Activated CD8-positive, alpha-beta memory T cell treated with anti-CD3 and anti-CD28 coated beads, Interleukin-2, amount 50 U/mL, for 4 hours (primary cell): Measurements from ENCODE around the gene FZD2.
"Not testable (repeated sequence)": the region's sequence is repeated elsewhere in the genome, so short reads cannot be mapped to it uniquely, and the experiment has no call there.

Experiments used
- DNase-seq: peaks from one replicate; pipeline ENCODE4 v3.0.0-alpha.2; 2020

FZD2 gene

GRCh38 chr17:44556832-44557606, at the start of gene FZD2:
Gene FZD2, plus strand, starts transcription at chr17:44557484. Its CDS starts 205 bp downstream, at chr17:44557689.
- DNase-seq: peak; percentile 47

- DNase-seq: not testable (repeated sequence)
These were observed 45.8 kb upstream of the FZD2 start for GRCh38 chr17:44511241-44512134.

- no peak for DNase-seq
These were observed 39.3 kb upstream of the FZD2 start for GRCh38 chr17:44518032-44518431.

GRCh38 chr17:44522883-44523671, 34.2 kb upstream of the FZD2 start:
- peak; percentile 51 for DNase-seq

GRCh38 chr17:44523672-44523972, 33.7 kb upstream of the FZD2 start:
- no peak for DNase-seq

- DNase-seq: no peak
These were observed 30.2 kb upstream of the FZD2 start for GRCh38 chr17:44527102-44527501.

GRCh38 chr17:44527954-44528353, 29.3 kb upstream of the FZD2 start:
- no peak for DNase-seq

GRCh38 chr17:44529864-44530263, 27.4 kb upstream of the FZD2 start:
- no peak for DNase-seq

GRCh38 chr17:44530896-44531418, 26.3 kb upstream of the FZD2 start:
- no peak for DNase-seq

GRCh38 chr17:44533533-44534246, 23.6 kb upstream of the FZD2 start:
- DNase-seq: peak; percentile 87

- no peak for DNase-seq
These were observed 21.0 kb upstream of the FZD2 start for GRCh38 chr17:44536090-44536953.

- not testable (repeated sequence) for DNase-seq
These were observed 19.4 kb upstream of the FZD2 start for GRCh38 chr17:44537922-44538321.

GRCh38 chr17:44539673-44540072, 17.6 kb upstream of the FZD2 start:
- DNase-seq: no peak

GRCh38 chr17:44540246-44541084, 16.8 kb upstream of the FZD2 start:
- DNase-seq: no peak

- DNase-seq: no peak
These were observed 15.3 kb upstream of the FZD2 start for GRCh38 chr17:44541884-44542581.

- no peak for DNase-seq
These were observed 13.9 kb upstream of the FZD2 start for GRCh38 chr17:44543213-44543904.

GRCh38 chr17:44543905-44544523, 13.3 kb upstream of the FZD2 start:
- no peak for DNase-seq
